GM23338 (cell line): ENCODE measurements around the gene IFRD1.

Experiments used
- POLR2AphosphoS5 ChIP-seq: IDR thresholded peaks from 2 replicates; pipeline ENCODE4 v1.6.1; 2016; ENCODE audit warnings: antibody characterized with exemption, low read depth
- TF ChIP-seq, protein P1 (sequence below), 2 experiments: fragments of 200-600 bp in 1 of 2; sonication (generic) in 1 of 2; conservative IDR thresholded peaks; 2 replicates each; pipeline versions ENCODE4 v1.5.1 to v1.6.1; 2016 to 2017; ENCODE audit warnings: antibody characterized with exemption in 2 of 2, low read depth in 2 of 2, mild to moderate bottlenecking in 2 of 2, moderate library complexity in 1 of 2

DNA sequence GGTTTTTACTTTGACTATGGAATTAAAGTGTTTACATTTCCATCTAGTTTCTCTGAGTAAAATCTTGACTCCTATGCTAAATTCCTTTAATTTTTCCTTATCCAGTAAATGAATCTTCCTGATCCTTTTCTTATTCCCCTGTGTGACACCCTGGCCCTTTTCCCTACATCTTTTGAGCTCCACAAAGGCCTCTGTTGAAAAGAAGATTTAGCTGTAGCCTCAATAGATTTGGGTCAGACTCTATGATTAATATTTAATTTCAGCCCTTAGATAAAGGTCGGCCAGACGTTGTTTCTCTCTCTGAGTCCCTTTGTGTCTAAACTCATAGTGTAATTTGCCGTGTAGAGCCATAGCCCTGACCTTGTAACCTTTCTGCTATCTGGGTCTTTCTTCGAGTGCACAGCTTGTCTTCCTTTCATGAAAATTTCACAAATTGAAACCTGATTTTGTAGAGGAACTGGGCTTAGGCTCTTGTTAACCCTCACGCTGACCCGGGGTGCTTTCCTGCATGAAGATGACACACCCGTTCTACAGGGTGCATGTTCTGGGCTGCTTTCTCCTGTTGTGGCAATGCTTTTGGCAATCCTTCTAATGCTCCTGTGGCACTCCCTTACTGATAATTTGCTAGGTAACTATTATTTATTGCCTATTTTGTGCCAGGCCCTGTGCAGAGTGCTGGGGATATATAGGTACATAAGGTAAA, 51.7 kb downstream of the IFRD1 start:
- TF ChIP-seq POLR2AphosphoS5 = no peak
- TF ChIP-seq, protein P1, sequence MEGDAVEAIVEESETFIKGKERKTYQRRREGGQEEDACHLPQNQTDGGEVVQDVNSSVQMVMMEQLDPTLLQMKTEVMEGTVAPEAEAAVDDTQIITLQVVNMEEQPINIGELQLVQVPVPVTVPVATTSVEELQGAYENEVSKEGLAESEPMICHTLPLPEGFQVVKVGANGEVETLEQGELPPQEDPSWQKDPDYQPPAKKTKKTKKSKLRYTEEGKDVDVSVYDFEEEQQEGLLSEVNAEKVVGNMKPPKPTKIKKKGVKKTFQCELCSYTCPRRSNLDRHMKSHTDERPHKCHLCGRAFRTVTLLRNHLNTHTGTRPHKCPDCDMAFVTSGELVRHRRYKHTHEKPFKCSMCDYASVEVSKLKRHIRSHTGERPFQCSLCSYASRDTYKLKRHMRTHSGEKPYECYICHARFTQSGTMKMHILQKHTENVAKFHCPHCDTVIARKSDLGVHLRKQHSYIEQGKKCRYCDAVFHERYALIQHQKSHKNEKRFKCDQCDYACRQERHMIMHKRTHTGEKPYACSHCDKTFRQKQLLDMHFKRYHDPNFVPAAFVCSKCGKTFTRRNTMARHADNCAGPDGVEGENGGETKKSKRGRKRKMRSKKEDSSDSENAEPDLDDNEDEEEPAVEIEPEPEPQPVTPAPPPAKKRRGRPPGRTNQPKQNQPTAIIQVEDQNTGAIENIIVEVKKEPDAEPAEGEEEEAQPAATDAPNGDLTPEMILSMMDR (conservative IDR thresholded peaks at IDR 0.05; ENCODE audit: low read depth in 2 of 2) = no peak
